NCI-H128 (cell line): Measurements from ENCODE around the gene NUDCD2.
A peak's percentile ranks its signal among the peaks of the same experiment; 100 is the strongest.
"Not testable (repeated sequence)": the region's sequence is repeated elsewhere in the genome, so short reads cannot be mapped to it uniquely, and the experiment has no call there.

Experiments used
- DNase-seq: peaks from one replicate; lab custom pipeline; 2025; ENCODE audit not compliant: unreplicated experiment; lab: John Stamatoyannopoulos, UW

NUDCD2 gene

GRCh38 chr5:163473635-163474243, 13.8 kb upstream of the NUDCD2 start:
- DNase-seq: no peak

GRCh38 chr5:163467682-163468081, 7.8 kb upstream of the NUDCD2 start:
- DNase-seq: no peak

- no peak for DNase-seq
Measured at GRCh38 chr5:163463063-163463435, 3.1 kb upstream of the NUDCD2 start.

DNA sequence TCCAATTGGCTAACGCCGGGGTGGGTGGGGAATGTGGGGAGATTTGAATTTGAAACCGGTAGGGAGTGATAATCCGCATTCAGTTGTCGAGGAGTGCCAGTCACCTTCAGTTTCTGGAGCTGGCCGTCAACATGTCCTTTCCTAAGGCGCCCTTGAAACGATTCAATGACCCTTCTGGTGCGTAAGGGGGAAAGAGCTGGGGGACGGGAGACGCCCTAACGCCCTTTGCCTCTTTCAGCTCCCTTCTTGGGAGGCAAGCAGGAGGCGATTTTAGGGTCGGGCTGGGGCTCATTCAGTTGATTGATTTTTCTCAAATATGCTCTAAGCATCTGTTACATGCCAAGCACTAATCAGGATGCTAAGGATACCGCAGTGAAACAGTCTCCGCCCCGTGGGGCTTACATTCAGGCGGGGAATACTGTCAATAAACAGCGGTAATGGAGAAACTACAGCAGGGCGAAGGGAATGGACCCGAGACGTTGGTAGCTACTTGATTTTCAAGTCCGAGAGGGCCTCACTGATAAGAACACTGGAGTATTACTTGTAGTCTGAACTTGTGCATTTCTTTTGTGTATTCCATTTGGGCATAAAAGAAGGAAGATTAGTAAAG, 765 bp upstream of the NUDCD2 start, which contains the start of gene HMMR:
Gene HMMR (plus strand): TSS at position 71 of the 610 bp plus-strand sequence. CDS start 61 bp downstream, at position 132.
- no peak for DNase-seq

DNA sequence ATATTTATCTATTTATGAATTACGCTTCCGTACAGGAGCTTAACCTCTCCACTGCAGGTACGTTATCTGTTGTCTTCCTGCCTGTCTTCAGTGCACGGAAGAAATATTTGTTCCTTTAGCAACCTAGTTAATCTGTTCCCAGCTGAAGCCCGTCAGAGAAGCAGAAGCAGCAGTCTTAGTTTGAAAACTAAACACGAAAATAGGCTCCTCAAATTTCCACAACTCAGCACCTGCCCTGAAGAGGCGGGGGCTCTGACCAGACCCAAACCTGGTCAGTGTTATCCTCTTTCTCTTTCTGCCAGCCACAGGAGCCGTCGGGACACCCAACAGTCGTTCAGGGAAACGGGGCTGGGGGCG, 462 bp downstream of the NUDCD2 start:
- no peak for DNase-seq

GRCh38 chr5:163458778-163459385, 1.0 kb downstream of the NUDCD2 start:
- no peak for DNase-seq

DNA sequence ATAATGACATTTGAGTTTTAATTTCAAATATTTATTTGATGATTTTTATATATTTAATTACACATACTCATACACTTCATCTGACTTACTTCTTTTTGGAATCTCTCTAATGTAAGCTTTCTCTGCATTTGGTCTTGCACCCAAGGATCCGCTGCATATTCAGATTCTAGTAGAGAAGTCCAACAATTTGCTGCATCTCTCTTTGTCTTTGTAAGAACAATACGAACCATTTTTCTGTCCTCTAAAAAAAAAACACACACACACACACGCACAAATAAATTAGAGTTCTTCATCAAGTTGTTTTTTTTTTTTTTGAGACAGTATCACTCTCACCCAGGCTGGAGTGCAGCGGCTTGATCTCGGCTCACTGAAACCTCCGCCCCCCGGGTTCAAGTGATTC, 3.1 kb downstream of the NUDCD2 start:
- no peak for DNase-seq

- DNase-seq: no peak
Measured at GRCh38 chr5:163456029-163456589, 3.8 kb downstream of the NUDCD2 start.

DNA sequence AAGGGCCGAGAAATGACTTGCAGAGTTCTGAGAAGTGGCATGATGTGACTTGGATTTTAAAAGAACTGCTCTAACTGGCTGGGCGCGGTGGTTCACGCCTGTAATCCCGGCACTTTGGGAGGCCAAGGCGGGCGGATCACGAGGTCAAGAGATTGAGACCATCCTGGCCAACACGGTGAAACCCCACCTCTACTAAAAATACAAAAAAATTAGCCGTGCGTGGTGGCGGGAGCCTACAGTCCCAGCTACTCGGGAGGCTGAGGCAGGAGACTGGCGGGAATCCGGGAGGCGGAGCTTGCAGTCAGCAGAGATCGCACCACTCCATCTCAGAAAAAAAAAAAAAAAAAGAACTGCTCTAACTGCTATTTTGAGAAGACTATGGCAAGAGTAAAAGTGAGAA, 4.5 kb downstream of the NUDCD2 start:
- DNase-seq: not testable (repeated sequence)

GRCh38 chr5:163453705-163454104, 6.2 kb downstream of the NUDCD2 start:
- no peak for DNase-seq

- no peak for DNase-seq
Measured at GRCh38 chr5:163451489-163451888, 8.4 kb downstream of the NUDCD2 start.

DNA sequence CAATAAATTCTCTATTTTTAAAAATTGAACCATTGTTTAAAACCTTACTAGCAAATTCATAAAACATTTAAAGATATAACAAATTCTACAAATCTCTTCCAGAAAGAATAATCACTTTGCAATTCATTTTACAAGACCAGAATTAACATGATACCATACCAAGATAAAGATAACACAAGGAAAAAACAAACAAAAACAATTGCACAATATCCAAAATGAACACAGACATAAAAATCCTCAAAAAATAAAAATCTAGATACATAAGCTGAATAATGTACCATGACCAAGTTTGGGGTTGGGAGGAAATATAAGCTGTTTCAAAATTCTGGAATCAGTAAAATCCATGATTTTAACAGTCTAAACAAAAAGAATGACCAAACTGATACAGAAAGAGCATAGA, 11.4 kb downstream of the NUDCD2 start:
- DNase-seq: no peak

DNA sequence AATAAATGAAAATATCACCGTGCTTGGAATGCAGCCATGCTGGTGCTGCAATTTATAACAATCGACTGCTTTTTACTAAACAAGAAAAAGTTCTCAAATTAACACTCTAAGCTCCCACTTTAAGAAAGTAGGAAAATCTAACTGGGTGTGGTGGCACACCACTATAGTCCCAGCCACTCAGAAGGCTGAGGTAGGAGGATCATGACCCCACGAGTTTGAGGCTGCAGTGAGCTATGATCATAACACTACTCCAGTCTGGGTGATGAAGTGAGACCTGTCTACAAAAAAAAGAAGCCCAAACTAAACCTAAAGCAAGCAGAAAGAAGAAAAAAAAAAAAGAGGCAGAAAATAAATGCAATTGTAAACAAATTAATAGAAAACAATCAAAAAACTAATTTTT, 12.0 kb downstream of the NUDCD2 start:
- DNase-seq: no peak

GRCh38 chr5:163447191-163447590, 12.7 kb downstream of the NUDCD2 start:
- no peak for DNase-seq

- no peak for DNase-seq
Measured at GRCh38 chr5:163445345-163445744, 14.6 kb downstream of the NUDCD2 start.

DNA sequence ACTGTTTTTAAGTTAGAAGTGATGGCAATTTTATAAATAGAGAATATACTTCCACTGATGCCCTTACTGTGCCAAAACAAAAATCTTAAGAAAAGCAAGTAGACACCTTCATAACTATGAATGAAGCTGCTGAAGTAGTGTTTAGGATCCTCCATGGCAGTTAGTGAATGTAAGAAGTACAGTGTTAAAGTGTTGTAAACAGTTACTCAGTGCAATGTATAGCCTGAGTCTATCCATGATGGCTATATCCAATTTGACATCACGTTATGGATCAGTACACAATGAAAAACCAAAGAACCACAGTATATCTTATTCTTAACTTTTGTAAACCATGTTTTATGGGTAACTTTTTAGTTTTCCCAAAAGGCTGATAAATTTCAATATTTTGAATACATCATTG, 15.4 kb downstream of the NUDCD2 start:
- no peak for DNase-seq

GRCh38 chr5:163440954-163441353, 18.9 kb downstream of the NUDCD2 start:
- DNase-seq: no peak

DNA sequence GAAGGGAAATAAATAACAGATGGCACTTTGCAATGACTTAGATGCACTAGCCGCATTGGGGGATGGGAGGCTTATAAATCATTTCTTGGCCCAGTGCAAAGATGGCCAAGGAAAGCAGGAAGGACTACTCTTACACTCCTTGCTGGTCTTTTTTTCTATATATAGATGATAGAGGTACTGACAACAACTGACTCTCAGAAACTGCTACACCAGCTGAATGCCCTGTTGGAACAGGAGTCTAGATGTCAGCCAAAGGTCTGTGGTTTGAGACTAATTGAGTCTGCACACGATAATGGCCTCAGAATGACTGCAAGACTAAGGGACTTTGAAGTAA, 20.8 kb downstream of the NUDCD2 start:
- DNase-seq: no peak

DNA sequence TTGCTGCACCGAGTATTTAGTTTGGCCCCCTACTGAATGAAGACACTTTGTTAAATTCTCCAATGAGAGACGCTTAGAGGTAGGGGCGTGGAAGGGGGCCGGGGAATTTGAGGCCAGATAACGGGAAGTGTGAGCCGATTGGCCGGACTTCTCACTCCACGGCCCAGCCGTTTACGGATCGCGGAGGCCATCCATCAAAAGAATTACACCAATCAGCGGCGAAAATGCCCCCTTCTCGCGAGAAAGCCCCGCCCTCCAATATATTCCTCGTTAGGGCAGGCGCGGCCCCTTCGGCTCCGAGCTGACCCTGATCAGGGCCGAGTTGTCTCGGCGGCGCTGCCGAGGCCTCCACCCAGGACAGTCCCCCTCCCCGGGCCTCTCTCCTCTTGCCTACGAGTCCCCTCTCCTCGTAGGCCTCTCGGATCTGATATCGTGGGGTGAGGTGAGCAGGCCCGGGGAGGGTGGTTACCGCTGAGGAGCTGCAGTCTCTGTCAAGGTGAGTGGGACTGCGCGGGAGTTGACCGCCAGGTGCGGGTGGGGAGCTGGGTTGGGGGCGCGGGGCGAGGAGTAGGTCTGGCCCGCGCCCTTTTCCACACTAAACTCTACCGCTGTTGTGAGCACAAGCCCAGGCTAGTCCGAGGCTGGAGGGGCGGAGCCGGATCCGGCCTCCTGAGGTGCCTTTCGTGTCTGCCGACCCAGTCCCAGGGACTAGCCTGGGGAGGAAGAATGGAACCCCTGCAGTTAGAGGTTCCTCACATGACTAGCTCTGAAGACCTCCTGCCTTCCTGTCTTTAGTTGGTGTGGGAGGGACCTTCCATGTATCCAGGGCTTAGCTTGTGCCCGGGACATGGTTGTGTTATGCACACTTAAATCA, 22.4 kb downstream of the NUDCD2 start, which contains the start of gene CCNG1:
Gene CCNG1 (plus strand): TSS at position 287 of the 874 bp plus-strand sequence. CDS start 1,662 bp downstream, outside the sequence.
- peak; percentile 79 for DNase-seq

DNA sequence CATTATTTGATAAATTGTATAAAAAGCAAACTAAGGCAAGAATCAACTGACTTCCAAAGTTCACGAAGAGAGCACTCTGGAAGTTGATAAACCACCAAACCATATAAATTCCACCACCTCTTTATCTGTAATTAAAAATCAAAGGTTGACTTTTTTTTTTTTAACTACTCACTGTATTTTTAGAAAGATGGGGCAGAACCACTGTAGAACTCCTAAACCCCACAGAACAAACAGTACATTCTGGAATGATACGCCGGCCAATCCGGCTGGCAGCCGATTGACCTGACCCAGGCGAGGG, 22.9 kb downstream of the NUDCD2 start:
- no peak for DNase-seq

GRCh38 chr5:163436515-163436914, 23.4 kb downstream of the NUDCD2 start:
- DNase-seq: no peak
